K562 (cell line): ENCODE measurements around the gene ACTBL2. TPM values are rescaled to one million over a fixed set of nuclear protein-coding genes. Genes with fewer than 3 reads are reported as not detected.

ENCODE experiments used
- ATAC-seq: fragments of 200-7000 bp; cut with Tn5 transposase; 3 replicates; pipeline ENCODE4 v1.9.1; 2020; ENCODE audit warnings: moderate library complexity
- BruUV-seq: library from RNA; stranded (reverse); fragments of 400-500 nt; replicated peaks from 2 replicates; lab custom pipeline; 2021; lab: Mats Ljungman, UMichigan
- CTCF ChIA-PET: fragments of 300-600 bp; formaldehyde crosslinking; extraction: SDS; loops from one replicate; lab custom pipeline; 2021; ENCODE audit warnings: low intra/inter-chr PET ratio; lab: Yijun Ruan, JAX
- POLR2A ChIA-PET: fragments of 300-600, 350-650 bp; sonication (Branson Sonifier 250); formaldehyde crosslinking; extraction: SDS; loops from one replicate; lab custom pipeline; 2021; ENCODE audit warnings: antibody characterized with exemption, inconsistent platforms; lab: Yijun Ruan, JAX
- DNase-seq, 4 experiments: peaks; one replicate each; pipeline versions ENCODE4 v3.0.0 to v3.0.0-alpha.2; 2011 to 2018; ENCODE audit warnings: low spot score in 3 of 4, mixed read lengths in 3 of 4; ENCODE audit errors: extremely low read depth in 1 of 4
- FAIRE-seq: peaks from 2 replicates; lab custom pipeline; 2011; peaks lifted over from hg19 to GRCh38; lab: Jason Lieb, UNC
- H2AFZ ChIP-seq: 2 replicates; pipeline ENCODE4 v1.6.0; 2011; ENCODE audit warnings: low read depth, low read length, control low read depth, inconsistent platforms
- H3K27ac ChIP-seq: fragments of 200-600 bp; 3 replicates; pipeline ENCODE4 v1.8.0; 2011; ENCODE audit warnings: low read depth, mild to moderate bottlenecking, control low read depth, inconsistent platforms, low read length, moderate library complexity, mixed read lengths; ENCODE audit errors: extremely low read depth
- H3K27me3 ChIP-seq, 2 experiments: fragments of 300-600 bp in 1 of 2; 2 replicates in 1 of 2; 3 replicates in 1 of 2; pipeline versions ENCODE4 v1.6.0 to v1.8.0; 2011; ENCODE audit warnings: inconsistent platforms in 2 of 2, low read length in 2 of 2, mild to moderate bottlenecking in 1 of 2, mixed read lengths in 1 of 2, moderate library complexity in 1 of 2; ENCODE audit not compliant: control insufficient read depth in 2 of 2, insufficient read depth in 2 of 2
- H3K36me3 ChIP-seq: fragments of 300-600 bp; 3 replicates; pipeline ENCODE4 v1.8.0; 2011; ENCODE audit warnings: mild to moderate bottlenecking, low read length, inconsistent platforms; ENCODE audit not compliant: control insufficient read depth, insufficient read depth
- H3K4me1 ChIP-seq, 2 experiments: fragments of 200-600 bp in 1 of 2; replicated peaks in 1 of 2; 2 replicates in 1 of 2; 3 replicates in 1 of 2; pipeline versions ENCODE4 v1.5.1 to v1.8.0; 2011; ENCODE audit warnings: inconsistent platforms in 2 of 2, low read length in 2 of 2, mild to moderate bottlenecking in 1 of 2, mixed read lengths in 1 of 2, moderate library complexity in 1 of 2; ENCODE audit not compliant: control insufficient read depth in 2 of 2, insufficient read depth in 2 of 2
- H3K4me2 ChIP-seq: 2 replicates; pipeline ENCODE4 v1.6.1; 2011; ENCODE audit warnings: low read length, control low read depth, inconsistent platforms, mixed read lengths; ENCODE audit not compliant: insufficient read depth
- H3K4me3 ChIP-seq: fragments of 200-600 bp; sonication (generic), shearing (Covaris generic); 2 replicates; pipeline ENCODE4 v1.5.1; 2016; ENCODE audit warnings: control low read depth, inconsistent platforms
- H3K79me2 ChIP-seq: fragments of 200-600 bp; 3 replicates; pipeline ENCODE4 v1.8.0; 2011; ENCODE audit warnings: low read length, inconsistent platforms; ENCODE audit not compliant: control insufficient read depth, insufficient read depth
- H3K9ac ChIP-seq, 2 experiments: 2 replicates each; pipeline versions ENCODE4 v1.6.0 to v1.6.1; 2011; ENCODE audit warnings: low read depth in 2 of 2, low read length in 2 of 2, control low read depth in 1 of 2, inconsistent platforms in 1 of 2, mild to moderate bottlenecking in 1 of 2, mixed read lengths in 1 of 2; ENCODE audit not compliant: insufficient read depth in 1 of 2
- H3K9me1 ChIP-seq: one replicate; pipeline ENCODE4 v1.6.0; 2011; ENCODE audit warnings: inconsistent platforms, mild to moderate bottlenecking, low read length, moderate library complexity; ENCODE audit not compliant: control insufficient read depth, insufficient read depth
- H3K9me3 ChIP-seq: replicated peaks from 2 replicates; pipeline ENCODE4 v1.5.1; 2011; ENCODE audit warnings: low read depth, low read length, inconsistent platforms; ENCODE audit not compliant: control insufficient read depth, insufficient read depth
- H4K20me1 ChIP-seq: replicated peaks from 2 replicates; pipeline ENCODE4 v1.6.1; 2011; ENCODE audit warnings: low read length, inconsistent platforms, mixed read lengths; ENCODE audit not compliant: control insufficient read depth, insufficient read depth
- ARHGAP35 ChIP-seq: fragments of 450-650 bp; IDR thresholded peaks from 2 replicates; pipeline ENCODE4 v1.6.1; 2018; ENCODE audit not compliant: partially characterized antibody
- CREB5 ChIP-seq: fragments of 250-450 bp; sonication (Bioruptor Pico); IDR thresholded peaks from 2 replicates; pipeline ENCODE4 v1.5.0; 2020; ENCODE audit warnings: mild to moderate bottlenecking
- EGR1 ChIP-seq: fragments of 450-650 bp; conservative IDR thresholded peaks from 2 replicates; pipeline ENCODE4 v1.6.1; 2017; ENCODE audit warnings: mild to moderate bottlenecking
- ETV6 ChIP-seq, 3 experiments: fragments of 150-350 bp in 1 of 3; sonication (generic) in 1 of 3; formaldehyde crosslinking in 1 of 3; IDR thresholded peaks; 2 replicates each; pipeline versions ENCODE4 v1.6.1 to v1.8.0; 2014 to 2022; ENCODE audit warnings: borderline replicate concordance in 2 of 3, low read depth in 2 of 3, antibody characterized with exemption in 1 of 3, low read length in 1 of 3, mild to moderate bottlenecking in 1 of 3, missing genetic modification reagents in 1 of 3
- MBD2 ChIP-seq: sonication (generic); IDR thresholded peaks from 2 replicates; pipeline ENCODE4 v1.6.1; 2016; ENCODE audit warnings: low read depth, borderline replicate concordance
- MCM3 ChIP-seq: fragments of 450-650 bp; IDR thresholded peaks from 2 replicates; pipeline ENCODE4 v1.6.1; 2016
- MEF2D ChIP-seq: conservative IDR thresholded peaks from 2 replicates; pipeline ENCODE4 v1.6.1; 2016; ENCODE audit warnings: low read depth, missing genetic modification characterization, missing compliant biosample characterization
- PHF20 ChIP-seq: fragments of 450-650 bp; IDR thresholded peaks from 2 replicates; pipeline ENCODE4 v1.6.1; 2018; ENCODE audit not compliant: partially characterized antibody
- RBM15 ChIP-seq: fragments of 200-400 bp; formaldehyde crosslinking; IDR thresholded peaks from 2 replicates; pipeline ENCODE4 v1.6.1; 2018; ENCODE audit warnings: mild to moderate bottlenecking, low read length, moderate library complexity; ENCODE audit not compliant: insufficient read depth
- ZBTB17 ChIP-seq: fragments of 450-650 bp; formaldehyde crosslinking; IDR thresholded peaks from 2 replicates; pipeline ENCODE4 v1.4.0; 2020; ENCODE audit warnings: mild to moderate bottlenecking
- ZNF589 ChIP-seq: fragments of 200-800 bp; sonication (Bioruptor generic); IDR thresholded peaks from 2 replicates; pipeline ENCODE4 v1.6.1; 2016; ENCODE audit warnings: low read depth, missing genetic modification characterization, missing compliant biosample characterization
- ZNF717 ChIP-seq: fragments of 250-450 bp; sonication (Bioruptor Pico); IDR thresholded peaks from 2 replicates; pipeline ENCODE4 v1.5.0; 2021
- WGBS: fragments of 100-300 bp; shearing (Covaris generic); methylation state at CpG from one replicate; pipeline ENCODE4 v1.1.6; 2016; ENCODE audit warnings: low coverage, mixed read lengths; ENCODE audit not compliant: insufficient coverage; ENCODE audit errors: missing lambda C conversion rate; 5-methylcytosine and 5-hydroxymethylcytosine counted together
- in situ Hi-C: fragments of 300-500 bp; cut with MboI; formaldehyde crosslinking; loops from 4 replicates; pipeline ENCODE4 v1.15.0; 2018; ENCODE audit warnings: inconsistent platforms, mixed read lengths
- intact Hi-C: fragments of 100-400 bp; cut with micrococcal nuclease; formaldehyde crosslinking; loops from 2 replicates; pipeline ENCODE4 v1.14.2; 2022
- polyA plus RNA-seq, 8 experiments: library from polyadenylated mRNA; depleted of rRNA in 4 of 8; stranded (reverse) in 5 of 8; unstranded in 3 of 8; fragments of >200 nt; fragmentation: Nextera tagmentation in 2 of 8; fragmentation: Illumina TruSeq in 1 of 8; extraction: Ambion mirVana in 2 of 8; extraction: Trizol in 1 of 8; gene quantifications; 2 replicates each; pipeline versions ENCODE4 v1.2.1 to v1.2.3, GENCODE V29; 2011 to 2014; ENCODE audit warnings: inconsistent platforms in 1 of 8, missing spikeins in 1 of 8
- total RNA-seq, 7 experiments: library from RNA; depleted of rRNA in 6 of 7; stranded (reverse); fragments of >200 nt in 6 of 7; fragmentation: Illumina TruSeq in 2 of 7; extraction: Trizol in 2 of 7; gene quantifications; 2 replicates each; pipeline versions ENCODE4 v1.2.1 to v1.2.3, GENCODE V29; 2011 to 2021; ENCODE audit warnings: low replicate concordance in 1 of 7
- TF ChIP-seq, protein P1 (sequence below): fragments of 250-450 bp; sonication (Bioruptor Pico); IDR thresholded peaks from 2 replicates; pipeline ENCODE4 v1.4.0; 2020; ENCODE audit warnings: mild to moderate bottlenecking

ACTBL2 gene
- total and polyA plus RNA-seq, 9 of the 15 experiments (the other 6 are each of a cell fraction or from before 2014, with no cell fraction given): not detected

GRCh38 chr5:57470339-57470738 is 12.3 kb downstream of the ACTBL2 start:
- H3K9me3 ChIP-seq: no peaks in the 10 kb centered on the region
- TF ChIP-seq ZNF589 (CRISPR knock-in tag) (no peak), ZBTB17 (no peak), MEF2D (tag) (no peak)
- no peak overlapping the region for H3K4me2 ChIP-seq
- no peak overlapping the region for H3K4me3 ChIP-seq
- CTCF ChIA-PET: no interaction called here
- H3K27ac ChIP-seq: no peak overlapping the region
- no peak overlapping the region for H2AFZ ChIP-seq
- POLR2A ChIA-PET: interaction anchor here (1.3 to 1.4 kb wide), 2 partner anchors 9 to 11 kb away, joined by 4 read pairs; no protein-coding TSS in a partner anchor
- no peaks in the 10 kb centered on the region; a peak in 2 of 5 replicates for H3K27me3 ChIP-seq
- WGBS: 9% methylated on average over 1 of the region's 1 CpG
- no peak for ATAC-seq
- H3K79me2 ChIP-seq: no peaks in the 10 kb centered on the region
- no peak overlapping the region for H3K9ac ChIP-seq
- no peak for DNase-seq
- H3K9me1 ChIP-seq: no peaks in the 10 kb centered on the region
- in situ Hi-C loops: no loop called here
- no TSS peak for BruUV-seq
- no peaks in the 10 kb centered on the region for H4K20me1 ChIP-seq
- intact Hi-C loops: no loop called here
- FAIRE-seq: no peak
- H3K4me1 ChIP-seq: no peaks in the 10 kb centered on the region
- no peaks in the 10 kb centered on the region for H3K36me3 ChIP-seq

- Histone ChIP-seq H3K4me3 (no peak overlapping the region), H3K36me3 (no peaks in the 10 kb centered on the region), H3K9ac (no peak overlapping the region), H4K20me1 (no peaks in the 10 kb centered on the region), H3K9me3 (no peaks in the 10 kb centered on the region), H2AFZ (no peak overlapping the region), H3K27ac (no peak overlapping the region), H3K4me2 (no peak overlapping the region), H3K9me1 (no peaks in the 10 kb centered on the region), H3K4me1 (no peaks in the 10 kb centered on the region), H3K27me3 (peaks cover 0 to 2% of the 10 kb centered on the region in 2 experiments; a peak in 2 of 5 replicates), H3K79me2 (no peaks in the 10 kb centered on the region)
- POLR2A ChIA-PET: interaction anchor here (1.4 kb wide), 1 partner anchor 12 kb away, joined by 4 read pairs; no protein-coding TSS in a partner anchor
- FAIRE-seq (no peak), ATAC-seq (no peak), DNase-seq (no peak)
- WGBS: 5% methylated on average over 5 of the region's 5 CpGs
- no TSS peak for BruUV-seq
- intact Hi-C loops: no loop called here
- in situ Hi-C loops: no loop called here
- CTCF ChIA-PET: no interaction called here
- TF ChIP-seq EGR1 (no peak), MBD2 (no peak), CREB5 (CRISPR knock-in tag) (no peak), ZNF717 (no peak), PHF20 (no peak), ARHGAP35 (no peak), RBM15 (no peak), MCM3 (no peak), ETV6 (IDR thresholded peaks at IDR 0.05; ENCODE audit: borderline replicate concordance in 1 of 2, low read depth in 2 of 2, low read length in 1 of 2) (no peak), ETV6 (CRISPR knock-in tag; IDR thresholded peaks at IDR 0.05; ENCODE audit: borderline replicate concordance) (no peak)
- TF ChIP-seq, protein P1, sequence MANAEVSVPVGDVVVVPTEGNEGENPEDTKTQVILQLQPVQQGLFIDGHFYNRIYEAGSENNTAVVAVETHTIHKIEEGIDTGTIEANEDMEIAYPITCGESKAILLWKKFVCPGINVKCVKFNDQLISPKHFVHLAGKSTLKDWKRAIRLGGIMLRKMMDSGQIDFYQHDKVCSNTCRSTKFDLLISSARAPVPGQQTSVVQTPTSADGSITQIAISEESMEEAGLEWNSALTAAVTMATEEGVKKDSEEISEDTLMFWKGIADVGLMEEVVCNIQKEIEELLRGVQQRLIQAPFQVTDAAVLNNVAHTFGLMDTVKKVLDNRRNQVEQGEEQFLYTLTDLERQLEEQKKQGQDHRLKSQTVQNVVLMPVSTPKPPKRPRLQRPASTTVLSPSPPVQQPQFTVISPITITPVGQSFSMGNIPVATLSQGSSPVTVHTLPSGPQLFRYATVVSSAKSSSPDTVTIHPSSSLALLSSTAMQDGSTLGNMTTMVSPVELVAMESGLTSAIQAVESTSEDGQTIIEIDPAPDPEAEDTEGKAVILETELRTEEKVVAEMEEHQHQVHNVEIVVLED (CRISPR knock-in tag): no peak
These were observed 14.0 kb downstream of the ACTBL2 start for GRCh38 chr5:57468481-57469163.
